Smooth muscle cell (in vitro differentiated cells): ENCODE data around the gene SLC1A7. TPM values are rescaled to one million over a fixed set of nuclear protein-coding genes. Genes with fewer than 3 reads are reported as not detected.

ENCODE experiments used
- DNase-seq: peaks from one replicate; lab custom pipeline; 2025; ENCODE audit not compliant: unreplicated experiment; lab: John Stamatoyannopoulos, UW
- H2AFZ ChIP-seq: fragments of 200-600 bp; sonication (generic); 2 replicates; pipeline ENCODE4 v1.6.0; 2016; ENCODE audit warnings: antibody characterized with exemption, low read depth, mild to moderate bottlenecking
- H3F3A ChIP-seq: fragments of 200-600 bp; sonication (generic); 2 replicates; pipeline ENCODE4 v1.6.0; 2017; ENCODE audit warnings: antibody characterized with exemption, low read depth
- H3K27ac ChIP-seq: fragments of 200-600 bp; sonication (generic); 2 replicates; pipeline ENCODE4 v1.5.1; 2016; ENCODE audit warnings: low read depth, mild to moderate bottlenecking
- H3K27me3 ChIP-seq: fragments of 200-600 bp; sonication (generic); 2 replicates; pipeline ENCODE4 v1.6.1; 2016; ENCODE audit warnings: low read depth, mild to moderate bottlenecking
- H3K36me3 ChIP-seq: fragments of 200-600 bp; sonication (generic); 2 replicates; pipeline ENCODE4 v1.5.1; 2016; ENCODE audit warnings: low read depth
- H3K4me1 ChIP-seq: fragments of 200-600 bp; sonication (generic); 2 replicates; pipeline ENCODE4 v1.5.1; 2016; ENCODE audit warnings: low read depth
- H3K4me2 ChIP-seq: fragments of 200-600 bp; sonication (generic); 2 replicates; pipeline ENCODE4 v1.6.0; 2016; ENCODE audit warnings: mild to moderate bottlenecking
- H3K4me3 ChIP-seq: fragments of 200-600 bp; sonication (generic); 2 replicates; pipeline ENCODE4 v1.5.1; 2016; ENCODE audit warnings: mild to moderate bottlenecking
- H3K79me2 ChIP-seq: fragments of 200-600 bp; sonication (generic); 2 replicates; pipeline ENCODE4 v1.6.0; 2016; ENCODE audit warnings: low read depth, mild to moderate bottlenecking
- H3K9ac ChIP-seq: fragments of 200-600 bp; sonication (generic); 2 replicates; pipeline ENCODE4 v1.6.0; 2016; ENCODE audit warnings: low read depth
- H3K9me3 ChIP-seq: fragments of 200-600 bp; sonication (generic); replicated peaks from 2 replicates; pipeline ENCODE4 v1.5.1; 2016; ENCODE audit warnings: low read depth
- H4K20me1 ChIP-seq: fragments of 200-600 bp; sonication (generic); 2 replicates; pipeline ENCODE4 v1.6.0; 2016; ENCODE audit warnings: low read depth
- WGBS: methylation state at CpG from one replicate; pipeline ENCODE4 v1.1.7; 2016; ENCODE audit warnings: low lambda C conversion rate; 5-methylcytosine and 5-hydroxymethylcytosine counted together
- polyA plus RNA-seq: library from polyadenylated mRNA; unstranded; fragments of >200 nt; fragmentation: Nextera tagmentation; extraction: Ambion mirVana; gene quantifications from 2 replicates; pipeline ENCODE4 v1.2.1, GENCODE V29; 2016
- total RNA-seq: library from RNA; depleted of rRNA; stranded (reverse); fragments of >200 nt; gene quantifications from 2 replicates; pipeline ENCODE4 v1.2.3, GENCODE V29; 2014
- TF ChIP-seq, protein P1 (sequence below): fragments of 200-600 bp; sonication (generic); IDR thresholded peaks from 2 replicates; pipeline ENCODE4 v1.5.1; 2017; ENCODE audit warnings: borderline replicate concordance, mild to moderate bottlenecking, antibody characterized with exemption; ENCODE audit not compliant: insufficient read depth, poor library complexity, severe bottlenecking

SLC1A7 gene
- total and polyA plus RNA-seq, 2 experiments from 2014 or later: 0.05 TPM; not detected in 1

DNA sequence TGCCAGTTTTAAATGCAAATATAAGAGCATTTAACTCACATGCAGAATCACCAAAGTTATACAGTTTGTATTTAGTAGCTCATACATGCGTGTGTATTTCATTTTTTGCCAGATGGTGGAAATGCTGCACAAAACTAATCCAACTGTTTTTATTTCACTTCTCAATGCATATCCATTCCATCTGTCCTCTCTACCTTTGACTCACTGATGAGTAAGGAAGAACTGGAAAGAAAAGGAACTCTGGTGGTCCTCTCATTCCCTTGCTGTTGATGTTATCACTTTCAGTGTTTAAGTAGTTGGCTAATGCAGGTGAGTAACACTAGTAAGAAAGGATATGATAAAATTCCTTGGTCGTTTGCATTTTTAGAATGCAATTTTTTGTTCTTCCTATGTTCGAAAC is 5.7 kb upstream of the SLC1A7 start:
- H4K20me1 ChIP-seq: no peaks in the 10 kb centered on the region
- H3K9me3 ChIP-seq: no peaks in the 10 kb centered on the region
- H3K4me2 ChIP-seq: no peak overlapping the region
- H3K36me3 ChIP-seq: no peaks in the 10 kb centered on the region
- no peaks in the 10 kb centered on the region for H3K79me2 ChIP-seq
- H3K4me1 ChIP-seq: no peaks in the 10 kb centered on the region
- DNase-seq: no peak
- H3F3A ChIP-seq: peaks cover 4% of the 10 kb centered on the region
- no peak overlapping the region for H3K9ac ChIP-seq
- H3K27me3 ChIP-seq: no peaks in the 10 kb centered on the region
- TF ChIP-seq, protein P1, sequence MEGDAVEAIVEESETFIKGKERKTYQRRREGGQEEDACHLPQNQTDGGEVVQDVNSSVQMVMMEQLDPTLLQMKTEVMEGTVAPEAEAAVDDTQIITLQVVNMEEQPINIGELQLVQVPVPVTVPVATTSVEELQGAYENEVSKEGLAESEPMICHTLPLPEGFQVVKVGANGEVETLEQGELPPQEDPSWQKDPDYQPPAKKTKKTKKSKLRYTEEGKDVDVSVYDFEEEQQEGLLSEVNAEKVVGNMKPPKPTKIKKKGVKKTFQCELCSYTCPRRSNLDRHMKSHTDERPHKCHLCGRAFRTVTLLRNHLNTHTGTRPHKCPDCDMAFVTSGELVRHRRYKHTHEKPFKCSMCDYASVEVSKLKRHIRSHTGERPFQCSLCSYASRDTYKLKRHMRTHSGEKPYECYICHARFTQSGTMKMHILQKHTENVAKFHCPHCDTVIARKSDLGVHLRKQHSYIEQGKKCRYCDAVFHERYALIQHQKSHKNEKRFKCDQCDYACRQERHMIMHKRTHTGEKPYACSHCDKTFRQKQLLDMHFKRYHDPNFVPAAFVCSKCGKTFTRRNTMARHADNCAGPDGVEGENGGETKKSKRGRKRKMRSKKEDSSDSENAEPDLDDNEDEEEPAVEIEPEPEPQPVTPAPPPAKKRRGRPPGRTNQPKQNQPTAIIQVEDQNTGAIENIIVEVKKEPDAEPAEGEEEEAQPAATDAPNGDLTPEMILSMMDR: no peak
- no peak overlapping the region for H2AFZ ChIP-seq
- H3K27ac ChIP-seq: no peak overlapping the region
- no peak overlapping the region for H3K4me3 ChIP-seq
- 84% methylated on average over 3 of the region's 3 CpGs for WGBS

DNA sequence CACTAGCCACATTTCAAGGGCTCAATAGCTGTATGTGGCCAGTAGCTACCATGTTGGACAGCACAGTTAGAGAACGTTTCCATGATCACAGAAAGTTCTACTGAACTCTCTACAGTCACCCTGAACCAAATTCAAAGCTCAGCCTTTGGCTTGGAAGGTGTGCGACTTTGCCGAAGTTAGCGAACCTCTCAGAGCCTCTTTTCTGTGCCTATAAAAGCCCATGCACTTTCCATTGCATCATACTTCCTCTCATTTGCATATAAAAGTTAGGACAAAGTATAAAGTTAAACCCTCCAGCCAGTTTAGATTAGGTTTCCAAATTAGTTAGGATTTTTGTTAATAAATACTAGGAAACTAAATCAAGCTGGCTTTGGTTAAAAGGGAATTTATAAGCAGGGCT is 4.7 kb upstream of the SLC1A7 start:
- TF ChIP-seq, protein P1: no peak
- no peaks in the 10 kb centered on the region for H3K27me3 ChIP-seq

DNA sequence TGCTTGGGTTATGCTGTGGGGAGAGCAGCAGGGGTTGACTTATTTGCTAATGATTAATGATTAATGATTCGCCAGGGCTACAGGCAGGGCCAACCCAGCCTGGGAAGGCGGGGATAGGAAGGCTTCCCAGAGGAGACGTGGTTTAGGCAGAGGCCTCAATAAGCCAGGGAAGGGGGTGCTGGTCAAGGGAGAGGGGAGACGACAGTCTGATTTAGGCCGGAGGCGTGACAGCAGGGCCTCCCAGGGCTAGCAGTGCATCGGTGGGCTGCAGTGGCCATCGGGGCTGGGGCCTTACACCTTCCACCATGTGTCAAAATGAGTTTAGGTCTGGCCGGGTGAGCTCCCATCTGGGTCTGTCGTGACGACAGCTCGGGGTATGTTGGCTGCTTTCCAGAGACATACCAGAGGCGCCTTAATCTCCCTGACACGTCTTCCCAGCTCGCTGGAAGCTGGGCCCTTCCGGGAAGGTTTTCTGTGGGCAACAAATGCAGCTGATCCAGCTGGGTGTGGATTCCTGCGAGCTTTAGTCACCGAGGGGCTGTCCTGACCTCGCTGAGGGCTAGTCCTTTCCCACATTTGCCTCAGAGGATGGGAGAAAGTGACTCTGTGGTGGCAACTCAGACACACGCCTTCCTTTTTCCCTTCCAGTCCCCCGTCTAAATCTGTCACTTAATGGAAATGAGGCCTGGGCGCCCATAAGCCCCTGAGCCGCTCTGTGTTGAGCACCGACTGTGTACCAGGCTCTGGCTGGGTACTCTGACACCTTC is 3.7 kb upstream of the SLC1A7 start:
- H3K27ac ChIP-seq: peak overlapping the region; percentile 71

More for the DNA sequence above, 4.7 kb upstream of the SLC1A7 start:
- Histone ChIP-seq H3K27ac (no peak overlapping the region), H2AFZ (no peak overlapping the region), H3K9ac (no peak overlapping the region), H3F3A (peaks cover 4% of the 10 kb centered on the region), H3K4me3 (no peak overlapping the region), H3K36me3 (no peaks in the 10 kb centered on the region), H3K9me3 (no peaks in the 10 kb centered on the region), H3K4me1 (no peaks in the 10 kb centered on the region), H3K4me2 (no peak overlapping the region), H3K79me2 (no peaks in the 10 kb centered on the region), H4K20me1 (no peaks in the 10 kb centered on the region)
- DNase-seq: no peak
- 68% methylated on average over 4 of the region's 4 CpGs for WGBS

More for the DNA sequence above, 3.7 kb upstream of the SLC1A7 start:
- Histone ChIP-seq H3K4me3 (no peak overlapping the region), H3F3A (peaks cover 4% of the 10 kb centered on the region), H3K36me3 (no peaks in the 10 kb centered on the region), H2AFZ (no peak overlapping the region), H4K20me1 (no peaks in the 10 kb centered on the region), H3K27me3 (no peaks in the 10 kb centered on the region), H3K9ac (no peak overlapping the region), H3K9me3 (no peaks in the 10 kb centered on the region), H3K79me2 (no peaks in the 10 kb centered on the region), H3K4me2 (peak overlapping the region; percentile 68), H3K4me1 (no peaks in the 10 kb centered on the region)
- TF ChIP-seq, protein P1: no peak
- WGBS: 18% methylated on average over 24 of the region's 24 CpGs
- peak; percentile 62 for DNase-seq
